GM18873 (cell line): Measurements from ENCODE around the gene DIDO1.
"Not testable (repeated sequence)": the region's sequence is repeated elsewhere in the genome, so short reads cannot be mapped to it uniquely, and the experiment has no call there.

Source experiments
- ATAC-seq: cut with Tn5 transposase; IDR thresholded peaks from one replicate; pipeline ENCODE4 v1.9.1; 2021; ENCODE audit warnings: mild to moderate bottlenecking, moderate library complexity, moderate number of reproducible peaks; ENCODE audit not compliant: unreplicated experiment, low FRiP score

Gene DIDO1

GRCh38 chr20:62860924-62861691 is 65.2 kb downstream of the DIDO1 start:
- no peak for ATAC-seq

GRCh38 chr20:62860391-62860923 is 65.8 kb downstream of the DIDO1 start:
- no peak for ATAC-seq

GRCh38 chr20:62859721-62860120 is 66.6 kb downstream of the DIDO1 start:
- no peak for ATAC-seq

GRCh38 chr20:62858058-62858830 is 68.1 kb downstream of the DIDO1 start:
- ATAC-seq = no peak

GRCh38 chr20:62856931-62857619 is 69.2 kb downstream of the DIDO1 start:
- no peak for ATAC-seq

GRCh38 chr20:62855120-62855519 is 71.2 kb downstream of the DIDO1 start:
- ATAC-seq = no peak

GRCh38 chr20:62854121-62854520 is 72.2 kb downstream of the DIDO1 start:
- ATAC-seq = no peak

- not testable (repeated sequence) for ATAC-seq
Observed at GRCh38 chr20:62853304-62853703, 73.0 kb downstream of the DIDO1 start.

GRCh38 chr20:62852841-62853240 is 73.5 kb downstream of the DIDO1 start:
- ATAC-seq = no peak

GRCh38 chr20:62852196-62852595 is 74.1 kb downstream of the DIDO1 start:
- ATAC-seq = no peak

GRCh38 chr20:62850333-62850974 is 75.9 kb downstream of the DIDO1 start:
- ATAC-seq = no peak

- no peak for ATAC-seq
Observed at GRCh38 chr20:62849431-62849830, 76.9 kb downstream of the DIDO1 start.

GRCh38 chr20:62848917-62849316 is 77.4 kb downstream of the DIDO1 start:
- ATAC-seq = not testable (repeated sequence)

- ATAC-seq = no peak
Observed at GRCh38 chr20:62846166-62846890, 80.0 kb downstream of the DIDO1 start.

- no peak for ATAC-seq
Observed at GRCh38 chr20:62845416-62846160, 80.7 kb downstream of the DIDO1 start.

- ATAC-seq = no peak
Observed at GRCh38 chr20:62844182-62844581, 82.1 kb downstream of the DIDO1 start.

GRCh38 chr20:62843656-62844055 is 82.6 kb downstream of the DIDO1 start:
- ATAC-seq = no peak

- ATAC-seq = no peak
Observed at GRCh38 chr20:62841705-62842212, 84.5 kb downstream of the DIDO1 start.
